Activated T-helper 1 cell treated with Interleukin-2 at 50 U/mL for 16 hours (primary cell): ENCODE results near the gene UPB1.
"Not testable (repeated sequence)": the region's sequence is repeated elsewhere in the genome, so short reads cannot be mapped to it uniquely, and the experiment has no call there.

Experiments used
- DNase-seq: peaks from one replicate; pipeline ENCODE4 v3.0.0-alpha.2; 2020; ENCODE audit warnings: low read depth

Gene UPB1

DNA sequence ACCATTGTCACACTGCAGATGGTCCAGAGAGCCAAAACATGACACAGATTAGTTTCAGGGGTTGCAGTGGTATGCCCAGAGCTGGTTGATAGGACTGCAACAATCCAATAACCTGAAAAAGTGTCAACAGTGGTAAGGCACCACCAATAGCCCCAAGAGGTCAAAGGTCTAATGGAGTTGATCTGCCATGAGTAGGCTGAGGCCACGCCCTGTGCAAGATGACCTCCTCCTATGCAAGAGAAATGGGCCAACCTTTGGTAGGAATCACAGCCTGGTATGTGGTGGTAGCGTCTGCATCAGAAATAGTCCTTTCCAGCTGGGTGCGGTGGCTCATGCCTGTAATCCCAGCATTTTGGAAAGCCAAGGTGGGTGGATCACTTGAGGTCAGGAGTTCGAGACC is 40.2 kb downstream of the UPB1 start:
- no peak for DNase-seq

DNA sequence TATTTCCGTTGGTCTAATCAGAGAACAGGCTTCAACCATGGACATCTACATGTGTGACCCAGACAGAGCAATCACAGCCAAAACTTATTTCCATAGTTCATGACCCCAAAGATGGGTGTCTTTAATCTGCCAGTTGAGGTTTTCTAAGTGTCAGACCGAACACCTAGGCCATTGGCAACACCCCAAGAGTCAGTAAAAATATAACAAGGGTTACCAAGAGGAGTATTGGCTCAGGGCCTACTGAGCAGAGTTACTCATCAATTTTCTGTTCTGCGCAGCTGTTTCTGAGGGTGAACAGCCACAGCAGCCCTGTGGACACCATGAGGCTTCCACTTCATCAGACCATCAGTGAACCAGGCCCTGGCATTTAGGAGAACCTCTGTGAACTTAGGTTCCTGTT is 41.0 kb downstream of the UPB1 start:
- no peak for DNase-seq

DNA sequence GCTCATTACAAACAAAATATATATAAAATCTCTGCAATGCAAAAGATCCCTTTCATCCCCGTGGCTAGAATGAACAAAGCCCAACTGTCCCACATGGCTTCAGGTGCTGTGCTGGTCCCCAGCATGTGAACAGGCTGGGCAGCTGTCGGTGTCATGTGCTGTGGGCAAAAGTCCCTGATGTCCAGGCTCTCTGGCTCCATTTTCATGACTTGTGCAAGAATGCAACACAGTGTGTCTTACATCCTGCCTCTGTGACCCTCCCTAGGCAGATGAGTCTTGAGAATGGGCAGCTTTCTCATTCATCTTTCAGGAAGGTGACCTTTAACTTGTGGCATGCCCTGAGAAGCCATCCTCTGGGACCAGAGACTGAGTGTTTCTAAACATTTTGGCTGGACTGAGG is 45.3 kb downstream of the UPB1 start:
- no peak for DNase-seq

DNA sequence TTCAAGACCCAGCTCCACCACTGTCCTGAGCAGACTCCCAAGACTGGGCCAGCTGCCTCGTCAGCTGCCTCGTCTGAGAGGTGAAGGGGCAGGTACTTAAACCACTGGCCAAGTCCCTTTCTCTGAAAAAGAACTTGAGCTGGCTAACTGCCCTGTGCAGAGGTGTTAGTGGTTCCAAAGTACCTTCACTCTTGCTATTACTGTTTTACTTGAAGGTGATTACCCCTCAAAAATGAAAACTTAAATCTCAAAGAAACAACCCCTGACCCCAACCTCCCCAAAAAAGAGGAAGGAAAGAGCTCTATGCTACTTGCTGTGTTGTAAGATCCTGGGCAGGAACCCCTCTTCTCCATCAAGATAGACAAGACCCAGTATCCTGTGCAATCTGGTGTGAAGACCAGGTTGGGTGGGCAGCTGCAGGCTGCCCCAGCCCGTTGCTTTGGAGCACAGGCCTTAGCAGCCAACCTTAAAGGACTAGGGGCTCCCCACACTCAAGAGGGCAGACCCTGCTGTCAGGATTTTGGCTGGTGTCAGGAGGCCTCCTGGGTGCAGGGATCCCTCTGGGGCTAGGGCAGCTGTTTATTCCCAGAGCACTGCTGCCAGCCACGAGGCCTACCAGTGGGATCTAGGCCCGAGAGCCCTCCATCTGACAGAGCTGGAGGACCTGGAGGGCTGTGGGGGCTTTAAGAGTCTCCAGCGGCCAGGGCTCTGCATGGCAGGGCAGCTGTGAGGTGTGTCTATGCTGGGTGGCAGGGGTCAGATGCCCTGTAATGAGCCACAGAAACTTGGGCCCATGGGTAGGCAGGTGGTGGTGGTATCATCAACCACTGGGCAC is 46.8 kb downstream of the UPB1 start:
- no peak for DNase-seq

DNA sequence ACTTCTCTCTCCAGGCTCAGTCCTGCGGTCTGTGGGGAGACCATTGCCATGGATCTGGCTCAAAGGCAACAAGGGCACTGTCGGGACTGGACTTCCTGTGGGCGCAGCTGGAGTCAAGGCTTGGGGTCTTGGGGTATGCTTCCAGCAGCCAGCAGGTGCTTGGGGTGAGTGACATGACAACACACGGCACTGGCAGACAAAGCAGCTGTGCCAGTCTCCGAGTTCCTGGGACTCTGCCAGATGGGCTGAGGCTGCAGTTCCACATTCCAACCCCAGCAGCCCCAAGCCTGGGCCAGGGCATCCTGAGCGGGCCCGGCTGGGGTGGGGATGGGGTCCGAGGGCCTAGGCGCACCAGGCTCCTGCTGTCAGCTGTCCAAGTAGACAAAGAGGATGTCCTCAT is 47.5 kb downstream of the UPB1 start:
- no peak for DNase-seq

DNA sequence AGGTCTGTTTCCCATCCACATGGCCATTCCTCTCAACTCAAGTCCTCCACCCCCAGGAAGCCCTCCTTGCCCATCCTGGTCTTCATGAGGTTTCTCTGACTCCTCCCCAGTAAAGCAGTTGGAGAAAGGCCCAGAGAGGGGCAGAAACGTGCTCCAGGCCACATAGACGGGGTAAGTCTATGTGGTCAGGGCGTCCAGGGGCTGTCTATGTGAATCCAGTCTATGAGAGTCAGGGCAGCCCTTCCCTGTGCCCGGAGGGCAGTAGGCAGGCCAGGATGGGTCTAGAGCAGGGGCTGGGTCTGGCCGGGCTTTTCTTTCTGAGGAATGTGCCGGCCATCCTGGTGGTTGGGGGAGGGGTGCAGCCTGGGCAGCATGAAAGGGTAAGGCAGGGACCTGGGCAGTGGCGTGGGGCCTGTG is 48.1 kb downstream of the UPB1 start:
- no peak for DNase-seq

DNA sequence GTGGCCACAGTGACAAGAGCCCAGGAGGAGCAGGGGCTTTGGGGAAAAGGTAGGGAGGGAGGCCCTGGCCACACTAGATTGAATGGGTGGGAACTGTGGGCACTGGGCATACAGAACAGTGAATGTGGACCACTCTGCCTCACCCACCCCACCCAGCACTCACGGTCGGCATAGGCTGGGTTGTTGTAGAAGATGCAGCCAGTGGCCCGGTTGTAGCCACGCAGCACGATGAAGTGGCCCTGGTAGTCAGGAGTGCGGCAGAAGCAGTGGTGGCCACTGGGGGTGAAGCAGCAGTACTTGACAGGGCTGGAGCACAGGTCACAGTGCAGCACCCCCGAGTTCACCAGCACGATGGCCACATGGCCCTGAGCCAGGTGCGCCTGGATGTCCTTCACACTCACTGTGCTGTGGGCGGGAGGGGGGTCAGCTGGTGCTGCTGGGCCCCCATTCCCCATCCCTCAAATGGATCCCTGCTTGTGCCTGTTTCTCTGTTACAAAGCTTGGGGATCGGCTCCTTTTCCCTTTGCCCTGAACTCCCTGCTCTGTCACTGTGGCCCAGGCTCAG is 48.6 kb downstream of the UPB1 start:
- DNase-seq = no peak

DNA sequence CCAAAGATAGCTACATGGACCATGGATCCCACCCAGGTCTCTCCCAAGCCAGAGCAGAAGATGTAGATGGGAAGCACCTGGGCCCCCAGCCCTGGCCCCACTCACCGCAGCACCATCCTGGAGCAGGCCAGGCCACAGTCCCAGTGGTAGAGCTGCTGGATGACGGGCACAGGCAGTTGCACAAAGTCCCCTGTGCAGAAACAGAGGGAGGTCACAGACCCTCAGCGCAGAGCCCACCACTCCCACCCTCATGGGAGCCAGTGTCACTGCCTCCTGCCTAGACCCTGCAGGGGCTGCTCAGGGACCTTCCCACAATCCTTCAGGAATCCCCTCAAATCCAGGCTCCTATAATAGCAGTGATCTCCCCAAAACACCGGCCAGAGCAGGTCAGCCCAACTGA is 53.7 kb downstream of the UPB1 start:
- DNase-seq = no peak

DNA sequence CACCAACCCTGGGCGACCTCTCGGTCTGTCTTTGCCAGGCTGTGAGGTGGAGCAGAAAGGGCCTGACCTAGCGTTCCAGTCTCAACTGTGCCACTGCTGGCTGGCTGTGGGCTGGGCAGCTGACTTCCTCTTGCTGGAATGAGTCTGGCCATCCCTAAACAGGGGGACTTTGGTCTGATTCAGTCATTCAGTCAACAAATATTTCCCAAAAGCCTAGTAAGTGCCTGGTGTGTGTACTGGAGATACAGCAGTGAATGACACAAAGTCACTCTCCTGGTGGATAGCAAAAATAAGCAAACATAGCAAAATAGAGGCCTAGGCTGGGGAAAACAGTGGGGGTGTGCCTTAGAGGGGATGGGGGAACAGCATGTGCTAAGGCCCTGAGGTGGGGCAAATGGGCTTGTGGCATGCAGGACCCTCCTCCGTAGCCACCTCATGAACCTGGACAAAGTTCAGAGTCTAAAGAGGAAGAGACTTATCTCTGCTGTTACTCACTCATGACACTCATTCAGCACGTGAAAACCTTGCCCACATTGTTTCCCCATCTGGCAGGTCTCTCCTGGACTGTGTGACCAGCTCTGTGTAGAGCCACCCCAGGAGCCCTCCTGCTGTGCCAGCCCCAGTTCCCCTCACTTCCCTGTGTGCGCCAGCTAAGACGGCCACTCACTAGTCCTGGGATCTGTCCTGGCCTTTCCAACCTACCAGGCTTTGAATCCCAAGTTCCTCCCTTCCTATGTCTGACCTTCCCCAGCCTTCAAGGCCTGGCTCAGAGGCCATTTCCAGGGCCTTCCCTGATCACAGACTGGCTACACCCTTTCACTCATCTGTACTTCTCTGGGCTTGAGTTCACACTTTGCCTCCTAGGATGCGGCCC is 55.1 kb downstream of the UPB1 start:
- no peak for DNase-seq

DNA sequence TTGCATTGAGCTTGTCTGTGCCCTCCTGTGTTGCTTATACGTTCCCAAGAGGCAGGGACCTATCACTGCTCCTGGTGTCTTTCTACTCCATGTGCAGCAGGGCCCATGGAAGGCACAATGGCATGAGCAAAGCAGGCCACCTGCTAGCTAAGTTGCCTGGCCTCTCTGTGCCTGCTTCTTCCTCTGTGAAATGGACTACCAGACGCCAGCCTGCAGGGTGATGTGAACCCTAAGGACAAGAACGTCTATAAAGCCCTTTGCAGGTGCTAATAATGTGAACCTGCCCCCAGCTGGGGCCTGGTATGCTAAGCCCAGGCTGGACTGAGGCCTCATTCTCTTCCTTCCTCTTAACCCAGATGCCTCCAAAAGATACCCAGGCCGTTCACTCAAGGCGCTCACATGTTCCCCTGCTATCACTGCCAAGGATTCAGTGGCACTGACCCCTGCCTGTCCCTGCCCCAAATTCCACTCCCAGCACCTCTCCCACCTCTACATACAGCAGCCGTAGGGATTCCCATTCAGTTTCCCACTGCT is 55.8 kb downstream of the UPB1 start:
- DNase-seq = no peak

DNA sequence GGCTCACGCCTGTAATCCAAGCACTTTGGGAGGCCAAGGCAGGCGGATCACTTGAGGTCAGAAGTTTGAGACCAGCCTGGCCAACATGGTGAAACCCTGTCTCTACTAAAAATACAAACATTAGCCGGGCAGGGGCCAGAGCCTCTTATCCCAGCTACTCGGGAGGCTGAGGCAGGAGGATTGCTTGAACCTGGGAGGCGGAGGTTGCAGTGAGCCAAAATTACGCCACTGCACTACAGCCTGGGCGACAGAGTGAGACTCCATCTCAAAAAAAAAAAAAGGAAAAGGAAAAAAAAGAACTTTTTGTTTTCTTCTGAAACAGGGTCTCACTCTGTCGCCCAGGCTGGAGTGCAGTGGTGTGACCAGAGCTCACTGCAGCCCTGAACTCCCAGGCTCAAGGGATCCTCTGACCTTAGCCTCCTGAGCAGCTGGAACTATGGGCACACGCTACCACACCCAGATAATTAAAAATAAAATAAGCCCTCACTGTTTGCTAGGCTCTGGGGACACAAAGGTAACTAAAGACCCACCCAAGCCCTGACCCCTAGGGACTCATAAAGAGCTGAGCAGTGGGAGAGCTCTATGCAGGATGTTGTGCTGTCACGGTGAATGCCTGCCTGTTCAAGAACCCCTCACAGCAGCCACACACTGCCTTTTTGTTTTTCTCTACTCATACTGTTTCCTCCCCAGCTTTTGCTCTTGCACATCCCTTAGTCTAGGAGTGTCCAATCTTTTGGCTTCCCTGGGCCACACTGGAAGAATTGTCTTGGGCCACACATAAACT is 57.6 kb downstream of the UPB1 start:
- DNase-seq = not testable (repeated sequence)

DNA sequence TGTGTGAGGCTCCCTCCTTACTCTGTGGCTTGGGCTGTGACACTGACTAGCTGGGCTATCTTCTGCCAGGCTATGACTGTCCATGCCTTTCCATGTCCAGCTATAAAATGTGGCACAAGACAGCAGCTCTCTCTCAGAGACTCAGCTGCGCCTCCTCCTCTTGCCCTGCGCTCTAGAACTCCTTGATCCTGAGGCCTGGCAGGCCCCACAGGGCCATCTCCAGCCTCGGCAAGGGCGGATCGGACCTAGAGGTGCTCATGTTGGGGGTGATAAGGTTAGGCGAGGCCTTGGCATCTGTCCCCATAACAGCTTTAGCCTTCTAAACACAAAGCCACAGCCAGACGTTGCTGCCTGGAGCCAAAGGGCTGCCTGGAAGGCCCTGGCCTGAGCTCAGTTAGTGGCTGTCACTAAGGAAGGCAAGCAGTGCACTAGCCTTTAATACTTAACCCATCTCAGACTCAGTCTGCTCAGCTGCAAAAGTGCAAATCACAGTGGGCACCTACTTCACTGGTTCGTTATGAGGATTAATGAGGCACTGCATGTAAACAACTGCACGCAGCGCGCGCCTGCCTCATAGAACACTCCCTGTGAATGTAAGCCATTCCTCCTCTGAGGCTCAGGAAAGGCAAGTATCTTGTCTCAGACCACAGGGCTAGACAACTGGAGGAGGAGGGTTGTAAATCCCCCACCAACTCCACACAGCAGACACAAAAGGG is 58.6 kb downstream of the UPB1 start:
- DNase-seq = no peak

DNA sequence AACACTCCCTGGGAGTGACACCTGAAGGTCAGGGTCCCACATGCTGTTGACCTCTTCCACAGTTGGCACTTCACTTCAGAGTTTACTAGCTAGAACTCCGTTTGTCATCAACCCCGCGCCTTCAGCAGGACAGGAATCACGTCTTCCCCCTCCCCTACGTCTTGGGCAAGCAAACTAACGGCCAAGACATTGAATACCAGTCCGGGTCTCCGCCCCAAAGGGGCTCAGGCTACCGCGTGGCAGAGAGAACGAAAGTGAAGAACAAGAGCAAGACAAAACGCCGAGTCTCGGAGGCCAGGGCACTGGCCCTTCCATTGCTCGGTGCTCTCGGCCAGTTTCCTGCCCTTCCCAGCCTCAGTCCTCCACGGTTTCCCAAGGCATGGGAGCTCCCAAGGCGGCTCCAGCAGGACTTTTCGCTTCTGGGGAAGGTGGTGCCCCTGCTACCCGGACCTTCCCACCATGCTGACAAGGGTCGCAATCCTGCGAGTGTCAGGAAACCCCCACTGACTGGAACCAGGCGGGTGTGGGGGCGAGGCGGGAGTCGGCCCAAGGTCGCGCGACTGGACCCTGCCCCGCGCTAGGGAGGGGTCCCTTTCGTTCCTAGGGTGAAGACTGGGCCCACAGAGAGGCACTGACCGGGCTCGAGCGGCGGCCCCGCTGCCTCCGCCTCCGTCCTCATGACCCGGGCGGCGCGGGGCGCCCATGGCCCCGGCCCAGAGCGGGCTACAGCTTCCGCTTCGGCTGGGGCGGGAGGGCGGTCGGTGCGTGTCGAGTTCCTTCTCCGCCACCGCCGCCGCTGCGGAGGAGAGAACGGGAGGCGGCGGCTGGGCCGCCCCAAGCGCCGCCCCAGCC is 59.4 kb downstream of the UPB1 start, which contains the start of gene GUCD1:
TSS of gene GUCD1 (minus strand) at position 826 of the 852 bp plus-strand sequence. CDS start at position 679, 147 bp downstream.
- no peak for DNase-seq

DNA sequence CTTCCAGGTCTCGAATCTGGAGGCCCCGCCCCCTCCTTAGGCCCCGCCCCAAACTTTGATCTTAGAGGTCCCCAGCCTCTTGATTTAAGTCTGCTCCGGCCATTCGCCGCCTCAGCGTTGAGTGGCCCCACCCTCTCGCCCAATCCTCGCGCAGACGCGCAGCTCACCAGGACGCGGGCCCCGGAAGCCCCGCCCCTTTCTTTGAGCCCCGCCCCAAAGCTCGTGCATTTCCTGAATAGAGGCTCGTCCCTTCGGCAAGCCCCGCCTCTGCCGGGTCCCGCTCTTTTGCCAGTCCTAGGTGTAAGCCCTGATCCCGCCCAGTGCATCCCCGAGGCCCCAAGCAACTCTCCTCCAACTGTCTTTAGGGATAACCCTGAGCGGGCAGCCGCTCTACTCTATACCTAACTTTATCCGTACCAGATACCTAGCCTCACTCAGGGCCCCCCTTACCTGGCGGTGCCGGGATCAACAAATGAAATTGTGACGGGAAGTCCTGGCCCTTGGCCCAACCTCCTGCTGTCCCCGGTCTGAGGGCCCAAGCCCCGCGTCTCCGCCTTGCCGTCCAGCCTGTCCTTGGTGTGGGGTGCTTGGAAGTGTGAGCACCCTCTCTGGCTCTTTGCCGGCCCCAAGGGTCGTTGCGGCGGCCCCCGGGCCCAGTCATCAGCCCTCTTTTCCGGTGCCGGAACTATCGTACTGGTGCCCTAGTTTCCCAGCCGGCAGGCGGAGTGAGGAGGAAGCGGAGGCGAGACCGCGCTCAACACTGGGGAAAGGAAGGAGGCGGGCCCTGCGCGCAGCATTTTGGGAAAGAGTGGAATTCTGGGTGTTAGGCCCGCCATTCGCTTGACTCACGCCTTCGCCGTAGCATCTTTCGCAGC is 60.3 kb downstream of the UPB1 start, which contains the start of gene SNRPD3:
TSS of gene SNRPD3 (plus strand) at position 835 of the 875 bp plus-strand sequence. CDS start 1,676 bp downstream, outside the sequence.
- peak; percentile 99 for DNase-seq

DNA sequence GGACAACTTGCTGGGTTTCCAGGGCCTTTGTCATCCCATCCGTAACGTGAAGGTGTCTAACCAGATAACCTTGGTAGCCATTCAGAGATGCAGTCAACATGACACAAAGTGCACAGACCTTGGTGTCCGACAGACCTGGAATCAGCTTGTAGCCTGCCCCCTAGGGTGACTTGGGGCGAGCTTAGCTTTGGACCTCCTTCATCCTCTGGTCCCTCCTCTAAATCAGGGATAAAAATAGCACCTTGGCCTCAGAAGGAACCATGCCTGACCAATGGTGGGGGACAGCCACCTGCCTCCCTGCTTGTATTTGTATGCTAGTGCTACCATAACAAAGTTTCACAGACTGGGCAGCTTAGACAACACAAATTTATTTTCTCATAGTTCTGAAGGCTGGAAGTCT is 64.3 kb downstream of the UPB1 start:
- no peak for DNase-seq

DNA sequence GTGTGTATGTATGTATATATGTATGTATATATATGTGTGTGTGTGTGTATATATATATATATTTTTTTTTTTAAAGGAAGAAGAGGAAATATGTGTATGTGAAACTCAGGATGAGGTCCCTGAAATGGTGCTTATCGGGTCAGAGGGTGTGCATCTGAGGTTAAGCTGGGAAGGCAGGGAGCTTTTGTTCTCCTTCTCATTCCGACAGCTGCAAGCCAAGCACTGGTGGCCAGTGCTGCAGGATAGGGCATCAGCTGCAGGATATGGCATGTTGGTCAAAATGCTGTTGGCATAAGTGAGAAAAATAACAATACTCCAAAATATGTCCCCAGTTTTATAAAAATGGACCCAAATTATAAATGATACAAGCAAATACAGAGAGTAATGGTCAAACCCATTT is 68.1 kb downstream of the UPB1 start:
- no peak for DNase-seq

DNA sequence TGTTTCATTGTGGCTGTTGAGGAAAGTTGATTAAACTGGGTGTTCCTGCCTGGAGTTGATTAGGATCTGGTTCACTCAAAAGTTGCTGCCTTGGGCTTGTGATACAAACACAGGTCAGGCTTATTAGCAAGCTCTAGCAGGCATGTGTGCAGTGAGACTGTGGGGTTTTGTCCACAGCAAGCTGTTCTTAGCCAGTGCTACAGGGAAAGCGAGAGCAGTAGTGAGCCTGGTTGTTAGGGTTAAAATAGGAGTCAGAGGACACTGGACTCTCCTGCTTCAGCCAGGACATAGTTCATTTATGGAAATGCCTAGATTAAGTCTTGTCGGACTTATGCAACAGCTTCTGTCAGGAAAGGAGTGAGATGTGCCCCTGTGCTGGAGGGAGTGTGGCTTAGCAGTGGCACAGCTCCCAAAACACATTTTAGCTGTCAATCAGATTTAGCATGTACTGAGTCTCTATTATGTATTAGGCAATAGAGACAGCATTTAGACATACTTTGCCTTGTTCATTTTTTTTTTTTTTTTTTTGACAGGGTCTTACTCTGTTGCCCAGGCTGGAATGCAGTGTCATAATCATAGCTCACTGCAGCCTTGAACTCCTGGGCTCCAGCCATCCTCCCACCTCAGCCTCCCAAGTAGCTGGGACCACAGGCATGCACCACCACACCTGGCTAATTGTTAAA is 69.4 kb downstream of the UPB1 start:
- no peak for DNase-seq

DNA sequence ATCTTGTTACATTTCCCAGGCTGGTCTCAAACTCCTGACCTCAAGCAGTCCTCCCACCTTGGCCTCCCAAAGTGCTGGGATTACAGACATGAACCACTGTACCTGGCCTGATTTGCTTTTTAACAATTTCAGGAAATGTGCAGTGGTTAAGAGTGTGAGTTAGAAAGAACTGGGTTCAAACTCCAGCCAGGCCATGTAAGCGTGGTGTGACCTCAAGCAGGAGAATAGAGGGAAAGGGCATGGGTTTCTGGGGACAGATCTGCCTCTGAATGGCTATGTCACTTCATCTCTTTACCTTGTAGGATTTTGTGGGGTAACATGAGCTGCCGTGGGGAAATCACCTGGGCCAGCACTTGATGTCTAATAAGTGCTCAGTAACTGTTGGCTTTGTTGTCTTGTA is 69.9 kb downstream of the UPB1 start:
- no peak for DNase-seq
